ENCODE data around the gene NAPSA. TPM values are rescaled to one million over a fixed set of nuclear protein-coding genes. Genes with fewer than 3 reads are reported as not detected.
A peak's percentile ranks its signal among the peaks of the same experiment; 100 is the strongest.

Gene NAPSA
- total and polyA plus RNA-seq, 10 of the 15 experiments (the other 5 are each of a cell fraction or from before 2014, with no cell fraction given): 6.7 to 45.4 (median 17.1) TPM

GRCh38 chr19:50383852-50384684 is 18.6 kb upstream of the NAPSA start, which contains the start of gene POLD1 (continued):
- TF ChIP-seq YBX1 (IDR thresholded peaks at IDR 0.05): no peak
- TF ChIP-seq MYC (IDR thresholded peaks at IDR 0.05; ENCODE audit: insufficient read depth, insufficient read length, insufficient replicate concordance, low read length, severe bottlenecking): no peak
- no peak for TF ChIP-seq FOS (IDR thresholded peaks at IDR 0.05; ENCODE audit: borderline replicate concordance, extremely low read depth, insufficient read length)
- no peak for TF ChIP-seq ZSCAN29 (IDR thresholded peaks at IDR 0.05)
- no peak for TF ChIP-seq RELA (IDR thresholded peaks at IDR 0.05; ENCODE audit: borderline replicate concordance, partially characterized antibody)
- no peak for TF ChIP-seq ZNF274 (IDR thresholded peaks at IDR 0.05; ENCODE audit: insufficient read depth, insufficient read length)
- no peak for TF ChIP-seq KLF5 (IDR thresholded peaks at IDR 0.05; ENCODE audit: partially characterized antibody)
- TF ChIP-seq NRF1 (conservative IDR thresholded peaks at IDR 0.05; ENCODE audit: low read depth, low read length): peak; percentile 67
- TF ChIP-seq MTA2 (IDR thresholded peaks at IDR 0.05; ENCODE audit: low read depth): peak; percentile 57; the same call in 1 of the 2 replicates
- TF ChIP-seq MEF2B (IDR thresholded peaks at IDR 0.05; ENCODE audit: partially characterized antibody, poor library complexity, severe bottlenecking): no peak
- TF ChIP-seq RB1 (IDR thresholded peaks at IDR 0.05; ENCODE audit: borderline replicate concordance): peak; percentile 97; the same call in 1 of the 2 replicates
- no peak for TF ChIP-seq BMI1 (IDR thresholded peaks at IDR 0.05; ENCODE audit: borderline replicate concordance)
- TF ChIP-seq MLLT1 (IDR thresholded peaks at IDR 0.05): no peak
- TF ChIP-seq SREBF1 (IDR thresholded peaks at IDR 0.05; ENCODE audit: low read length): no peak
- 0 out of 2 replicates have a peak, but pooled peaks have one; percentile 47 for TF ChIP-seq ESRRA (IDR thresholded peaks at IDR 0.05; ENCODE audit: low read length)
- TF ChIP-seq SIN3A (IDR thresholded peaks at IDR 0.05; ENCODE audit: low read depth, low read length): peak; percentile 37; the same call in 1 of the 2 replicates
- TF ChIP-seq RELB (IDR thresholded peaks at IDR 0.05; ENCODE audit: low read depth): 0 out of 2 replicates have a peak, but pooled peaks have one; percentile 17
- TF ChIP-seq HSF1 (IDR thresholded peaks at IDR 0.05; ENCODE audit: low read depth, low read length): no peak
- no peak for TF ChIP-seq NFYB (IDR thresholded peaks at IDR 0.05; ENCODE audit: insufficient read depth, low read depth, low read length)

All from GM12878 (cell line).